Effector memory CD4-positive, alpha-beta T cell (primary cell): ENCODE results near the gene PRKRA.

Source experiments
- DNase-seq, 3 donors: peaks; one replicate each; pipeline ENCODE4 v3.0.0-alpha.2; 2020
- H3K27ac ChIP-seq: 2 replicates; pipeline ENCODE4 v1.7.0; 2013; ENCODE audit warnings: mild to moderate bottlenecking, low read length, moderate library complexity; ENCODE audit not compliant: insufficient read depth, poor library complexity, severe bottlenecking
- H3K27me3 ChIP-seq: replicated peaks from 2 replicates; pipeline ENCODE4 v1.7.0; 2013; ENCODE audit warnings: mild to moderate bottlenecking, low read length; ENCODE audit not compliant: insufficient read depth, control insufficient read depth, poor library complexity, severe bottlenecking
- H3K36me3 ChIP-seq: 2 replicates; pipeline ENCODE4 v1.7.0; 2013; ENCODE audit warnings: mild to moderate bottlenecking, low read length, moderate library complexity; ENCODE audit not compliant: control insufficient read depth, insufficient read depth
- H3K4me1 ChIP-seq: 2 replicates; pipeline ENCODE4 v1.7.0; 2013; ENCODE audit warnings: low read length, mild to moderate bottlenecking; ENCODE audit not compliant: control insufficient read depth, insufficient read depth, poor library complexity, severe bottlenecking
- H3K4me3 ChIP-seq: 2 replicates; pipeline ENCODE4 v1.7.0; 2013; ENCODE audit warnings: low read length, low read depth, mild to moderate bottlenecking; ENCODE audit not compliant: insufficient read depth, poor library complexity, severe bottlenecking
- H3K9me3 ChIP-seq: 2 replicates; pipeline ENCODE4 v1.7.0; 2013; ENCODE audit warnings: mild to moderate bottlenecking, low read length, moderate library complexity; ENCODE audit not compliant: control insufficient read depth

PRKRA gene

DNA sequence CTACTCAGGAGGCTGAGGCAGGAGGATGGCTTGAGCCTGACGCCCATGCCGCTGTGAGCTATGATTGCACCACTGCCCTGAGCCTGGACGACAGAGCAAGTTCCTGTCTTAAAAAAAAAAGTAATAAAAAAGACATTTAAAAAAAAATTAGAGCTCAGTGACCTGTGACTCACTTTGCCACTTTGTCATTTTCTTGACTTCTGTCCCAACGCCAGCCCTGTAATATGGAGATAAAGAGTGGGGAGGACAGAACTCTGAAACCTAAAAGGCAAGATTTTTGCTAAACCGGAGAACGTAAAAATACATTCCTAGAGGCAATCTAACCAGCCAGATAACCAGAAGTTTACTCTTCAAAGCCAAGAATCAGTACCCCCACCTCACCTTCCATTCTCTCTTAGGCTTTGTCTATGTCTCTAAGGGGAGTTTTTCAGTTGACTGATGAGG is 49.0 kb downstream of the PRKRA start:
- Histone ChIP-seq H3K36me3 (no peaks in the 10 kb centered on the region), H3K27me3 (no peaks in the 10 kb centered on the region), H3K27ac (no peak overlapping the region), H3K9me3 (no peaks in the 10 kb centered on the region), H3K4me3 (no peak overlapping the region), H3K4me1 (no peaks in the 10 kb centered on the region)
- no peak for DNase-seq

DNA sequence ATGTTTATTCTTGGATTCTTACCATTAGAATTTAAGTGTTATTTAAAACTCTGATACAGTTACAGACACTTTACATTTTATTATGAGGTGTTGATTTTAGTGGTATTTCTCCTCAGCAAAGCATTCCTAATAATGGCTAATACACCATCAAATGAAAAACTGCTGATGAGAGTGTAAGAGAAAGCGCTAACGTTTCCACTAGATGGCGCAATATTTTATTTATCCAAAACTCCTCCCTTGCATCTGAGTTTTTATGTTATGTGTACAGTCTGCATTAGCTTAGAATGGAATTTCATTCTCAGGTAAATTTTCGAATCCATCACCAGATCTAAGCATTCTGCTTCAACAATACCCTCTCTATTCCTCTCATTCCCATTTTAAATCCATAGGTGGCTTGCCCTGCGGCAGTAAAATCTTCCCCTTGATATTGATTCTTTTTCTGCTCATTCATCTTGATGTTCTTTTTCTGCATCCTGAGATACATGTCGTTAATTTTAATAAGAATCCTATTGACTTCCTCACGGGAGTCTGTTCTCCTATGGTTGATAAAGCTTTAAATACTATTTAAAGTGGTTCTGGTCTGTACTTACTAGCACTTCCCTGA is 53.9 kb downstream of the PRKRA start:
- H3K4me1 ChIP-seq: no peaks in the 10 kb centered on the region
- no peaks in the 10 kb centered on the region for H3K36me3 ChIP-seq
- DNase-seq: no peak
- H3K27ac ChIP-seq: no peak overlapping the region
- no peaks in the 10 kb centered on the region for H3K27me3 ChIP-seq
- no peaks in the 10 kb centered on the region for H3K9me3 ChIP-seq
- H3K4me3 ChIP-seq: no peak overlapping the region

DNA sequence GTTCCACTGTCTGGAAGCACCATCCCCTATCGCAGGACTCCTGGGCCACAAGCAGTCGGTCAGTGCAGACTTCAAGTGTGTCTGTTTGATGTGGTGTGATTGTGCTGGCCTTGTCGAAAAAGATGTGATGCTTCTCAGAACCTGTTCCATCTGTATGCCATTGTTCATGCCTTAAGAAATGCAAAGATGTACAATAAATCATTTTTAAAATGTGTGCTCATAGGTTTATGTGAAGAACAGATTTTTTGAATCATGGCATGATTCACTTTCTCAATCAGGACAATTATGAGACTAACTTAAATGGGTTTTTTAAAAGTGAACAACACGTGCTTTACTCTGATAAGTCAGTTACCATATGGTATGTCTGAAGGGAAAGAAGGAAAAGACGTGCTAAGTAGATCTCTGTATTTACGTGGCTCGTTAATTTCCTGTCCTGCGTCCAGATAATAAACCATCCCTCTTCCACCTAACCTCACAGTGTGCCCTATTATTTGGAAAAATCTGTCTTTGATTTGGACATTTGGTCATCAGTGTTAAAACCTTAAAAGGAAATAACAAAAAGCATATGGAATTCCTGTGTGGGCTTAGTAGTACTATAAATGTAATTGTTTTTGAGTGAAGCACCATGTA is 54.9 kb downstream of the PRKRA start:
- no peaks in the 10 kb centered on the region for H3K9me3 ChIP-seq
- no peaks in the 10 kb centered on the region for H3K4me1 ChIP-seq
- DNase-seq: no peak
- H3K27me3 ChIP-seq: no peaks in the 10 kb centered on the region
- H3K36me3 ChIP-seq: no peaks in the 10 kb centered on the region
- no peak overlapping the region for H3K4me3 ChIP-seq
- no peak overlapping the region for H3K27ac ChIP-seq

DNA sequence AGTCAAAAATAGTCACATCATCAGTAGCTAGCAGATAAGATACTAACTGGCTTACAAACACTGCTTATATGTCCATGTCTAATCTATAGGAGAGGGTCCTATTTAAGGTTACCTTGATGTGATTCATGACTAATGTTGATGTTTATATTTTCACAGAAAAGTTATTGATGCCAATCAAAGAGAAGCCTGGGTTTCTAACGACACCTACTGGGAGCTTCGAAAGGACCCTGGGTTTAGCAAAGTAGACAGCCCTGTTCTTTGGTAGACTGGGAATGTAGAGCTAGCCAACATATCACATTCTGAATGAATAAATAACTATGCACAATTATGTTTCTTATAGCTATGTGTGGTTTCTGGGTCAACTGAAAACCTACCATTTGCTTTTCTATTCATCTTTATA is 55.7 kb downstream of the PRKRA start:
- H3K4me1 ChIP-seq: no peaks in the 10 kb centered on the region
- no peak for DNase-seq
- no peak overlapping the region for H3K27ac ChIP-seq
- H3K36me3 ChIP-seq: no peaks in the 10 kb centered on the region
- no peak overlapping the region for H3K4me3 ChIP-seq
- H3K27me3 ChIP-seq: no peaks in the 10 kb centered on the region
- H3K9me3 ChIP-seq: no peaks in the 10 kb centered on the region

DNA sequence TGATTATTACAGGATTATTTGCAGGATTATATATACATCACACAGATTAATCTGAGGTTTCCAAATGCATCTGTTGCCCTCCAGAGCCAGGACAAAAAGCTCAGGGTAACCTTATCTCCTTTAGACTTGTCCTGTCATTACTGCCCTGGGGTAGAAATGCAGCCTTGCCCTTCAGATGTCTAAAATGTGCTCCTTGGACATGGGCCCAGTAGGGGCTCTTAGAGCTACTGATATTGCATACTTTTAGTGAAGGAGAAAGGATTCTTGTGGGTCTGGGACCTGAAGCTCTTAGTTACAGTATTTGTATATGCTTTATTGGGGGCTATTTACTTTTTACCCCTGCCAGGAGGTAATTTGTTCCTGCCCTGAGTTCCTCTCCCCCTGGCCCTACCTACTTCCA is 56.1 kb downstream of the PRKRA start:
- Histone ChIP-seq H3K9me3 (no peaks in the 10 kb centered on the region), H3K36me3 (no peaks in the 10 kb centered on the region), H3K27me3 (no peaks in the 10 kb centered on the region), H3K27ac (no peak overlapping the region), H3K4me1 (no peaks in the 10 kb centered on the region), H3K4me3 (no peak overlapping the region)
- no peak for DNase-seq

DNA sequence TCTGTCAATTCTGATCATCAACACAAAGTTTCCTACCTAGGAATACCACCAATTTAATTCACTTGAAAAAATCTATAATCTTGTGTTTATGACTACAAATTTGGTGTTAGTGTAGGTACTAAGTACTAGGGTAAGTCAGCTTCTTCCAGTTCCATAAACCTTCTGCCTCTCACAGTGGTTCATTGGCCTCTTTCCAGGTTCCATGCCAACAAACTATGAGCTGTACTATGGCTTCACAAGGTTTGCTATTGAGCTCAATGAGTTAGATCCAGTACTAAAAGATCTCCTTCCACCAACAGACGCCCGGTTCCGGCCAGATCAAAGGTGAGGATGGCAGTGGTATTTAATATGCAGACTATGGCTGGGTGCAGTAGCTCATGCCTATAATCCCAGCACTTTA is 58.8 kb downstream of the PRKRA start:
- Histone ChIP-seq H3K9me3 (no peaks in the 10 kb centered on the region), H3K36me3 (no peaks in the 10 kb centered on the region), H3K4me3 (no peak overlapping the region), H3K27ac (no peak overlapping the region), H3K4me1 (no peaks in the 10 kb centered on the region), H3K27me3 (no peaks in the 10 kb centered on the region)
- DNase-seq: no peak

DNA sequence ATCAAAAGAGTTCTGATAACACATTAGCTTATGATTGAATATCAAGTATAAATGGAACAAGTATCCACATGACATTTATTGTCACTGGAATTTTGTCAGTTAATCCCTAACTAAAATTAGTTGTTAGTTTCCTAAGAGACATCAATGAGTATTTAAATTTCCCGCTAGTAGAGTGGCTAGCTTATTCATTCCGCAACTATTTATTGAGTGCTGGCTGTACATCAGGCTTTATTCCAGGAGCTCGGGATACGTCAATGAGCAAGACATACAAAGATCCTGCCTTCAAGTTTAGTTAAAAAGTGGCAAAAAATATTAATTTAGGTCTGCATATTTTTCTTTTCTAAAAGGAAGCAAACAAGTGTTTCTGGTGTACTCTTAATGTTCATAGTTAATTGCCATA is 59.3 kb downstream of the PRKRA start:
- no peaks in the 10 kb centered on the region for H3K9me3 ChIP-seq
- no peak overlapping the region for H3K4me3 ChIP-seq
- DNase-seq: no peak

DNA sequence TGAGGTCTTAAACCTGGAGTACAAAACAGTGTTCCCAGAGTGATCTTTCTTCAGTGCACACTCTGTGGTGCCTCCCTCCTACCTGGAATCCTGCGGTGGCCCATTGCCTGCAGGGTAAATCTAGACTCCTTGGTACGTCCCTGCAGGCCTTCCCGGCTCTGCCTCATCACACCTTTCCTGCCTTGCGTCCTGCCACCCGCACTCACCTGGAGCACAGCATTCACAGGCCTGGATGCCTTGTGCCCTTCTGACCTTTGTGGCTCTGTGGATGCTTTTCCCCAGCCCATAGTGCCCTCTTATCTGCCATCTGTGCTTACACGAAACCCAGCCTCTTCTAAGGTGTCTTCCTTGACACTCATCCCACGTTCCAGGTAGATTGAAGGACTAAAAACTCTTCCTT is 62.7 kb downstream of the PRKRA start:
- Histone ChIP-seq H3K4me1 (no peaks in the 10 kb centered on the region), H3K27ac (no peak overlapping the region), H3K36me3 (no peaks in the 10 kb centered on the region), H3K9me3 (no peaks in the 10 kb centered on the region), H3K27me3 (no peaks in the 10 kb centered on the region), H3K4me3 (no peak overlapping the region)
- no peak for DNase-seq

More for the DNA sequence above, 59.3 kb downstream of the PRKRA start:
- no peaks in the 10 kb centered on the region for H3K4me1 ChIP-seq
- no peaks in the 10 kb centered on the region for H3K36me3 ChIP-seq
- no peaks in the 10 kb centered on the region for H3K27me3 ChIP-seq
- no peak overlapping the region for H3K27ac ChIP-seq

DNA sequence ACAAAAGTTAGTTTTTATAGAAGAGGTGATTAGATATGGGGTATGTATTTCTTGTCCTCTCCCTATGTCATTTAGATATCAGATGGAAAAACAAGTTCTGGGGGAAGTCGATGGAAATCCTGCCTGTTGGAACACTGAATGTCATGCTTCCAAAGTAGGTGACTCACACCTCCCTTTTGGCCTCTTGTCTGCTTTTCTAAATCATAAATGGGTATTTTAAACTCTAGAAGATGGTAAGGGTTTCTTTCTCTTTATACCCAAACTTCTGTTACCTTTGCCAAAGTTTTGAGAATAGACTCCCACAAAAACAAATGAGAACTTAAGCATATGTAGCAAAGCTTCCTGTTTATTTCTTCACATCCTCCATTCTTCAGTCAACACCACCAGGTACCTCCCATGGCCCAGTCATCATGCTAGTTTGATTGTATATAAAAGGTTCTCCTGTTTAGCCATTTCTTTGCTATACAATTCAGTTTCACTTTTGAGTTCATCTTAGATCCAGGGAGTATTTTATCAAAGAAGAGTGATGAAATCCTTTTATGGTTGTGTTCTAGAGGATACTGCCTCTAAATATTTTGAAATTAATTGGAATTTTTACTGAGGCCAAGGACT is 63.9 kb downstream of the PRKRA start:
- no peak overlapping the region for H3K27ac ChIP-seq
- no peak for DNase-seq

DNA sequence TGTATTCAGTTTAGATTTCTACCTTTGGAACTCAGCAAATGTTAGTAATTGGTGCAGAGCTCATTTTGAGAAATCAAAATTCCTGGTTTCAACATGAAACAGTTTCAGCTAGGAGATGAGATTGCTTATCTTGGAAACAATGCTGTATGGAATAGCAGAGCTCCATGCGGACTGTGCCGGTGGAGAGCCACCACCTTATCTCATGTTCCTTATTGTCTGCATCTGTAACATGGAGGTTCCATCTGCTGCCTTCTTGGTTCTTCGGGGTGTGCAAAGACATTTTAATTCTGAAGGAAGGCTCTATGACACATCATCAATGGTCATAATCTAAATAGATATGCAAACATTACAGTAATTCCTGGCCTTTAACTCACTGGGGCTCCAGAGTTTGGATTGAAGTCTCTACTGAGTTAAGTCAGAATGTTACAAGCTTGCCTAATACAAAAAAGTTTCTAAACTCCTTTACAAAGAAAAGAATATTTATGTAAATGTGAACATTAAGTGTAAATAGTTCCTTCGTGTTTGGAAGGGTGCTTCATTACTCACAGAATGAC is 65.3 kb downstream of the PRKRA start:
- no peaks in the 10 kb centered on the region for H3K36me3 ChIP-seq
- H3K4me3 ChIP-seq: no peak overlapping the region
- H3K27ac ChIP-seq: no peak overlapping the region
- no peaks in the 10 kb centered on the region for H3K27me3 ChIP-seq
- no peaks in the 10 kb centered on the region for H3K4me1 ChIP-seq
- H3K9me3 ChIP-seq: no peaks in the 10 kb centered on the region
- DNase-seq: no peak

More for the DNA sequence above, 63.9 kb downstream of the PRKRA start:
- Histone ChIP-seq H3K27me3 (no peaks in the 10 kb centered on the region), H3K36me3 (no peaks in the 10 kb centered on the region), H3K9me3 (no peaks in the 10 kb centered on the region), H3K4me3 (no peak overlapping the region), H3K4me1 (no peaks in the 10 kb centered on the region)
